Heart left ventricle (tissue), 16 donors: ENCODE data around the gene TEN1. TPM values are rescaled to one million over a fixed set of nuclear protein-coding genes. Genes with fewer than 3 reads are reported as not detected.

Source experiments
- ATAC-seq, 4 donors: fragments of 200-7000 bp; cut with Tn5 transposase; one replicate each; pipeline ENCODE4 v1.9.1; 2020 to 2022; ENCODE audit warnings: moderate library complexity in 4 of 4, mild to moderate bottlenecking in 3 of 4, moderate number of reproducible peaks in 1 of 4
- DNase-seq, 5 donors: peaks; one replicate each; pipeline ENCODE4 v3.0.0-alpha.2; 2020
- H3K27ac ChIP-seq, 12 donors: fragments of 200-600 bp; sonication (generic) in 4 of 12; one replicate each; pipeline versions ENCODE4 v1.5.0 to v1.8.0; 2016 to 2022; ENCODE audit warnings: mild to moderate bottlenecking in 2 of 12
- H3K27me3 ChIP-seq, 9 donors: fragments of 200-600 bp; sonication (generic) in 2 of 9; one replicate each; pipeline versions ENCODE4 v1.5.1 to v1.8.0; 2016 to 2022; ENCODE audit warnings: mild to moderate bottlenecking in 3 of 9
- H3K36me3 ChIP-seq, 9 donors: fragments of 200-600 bp; sonication (generic) in 2 of 9; one replicate each; pipeline versions ENCODE4 v1.5.0 to v1.8.0; 2018 to 2022; ENCODE audit warnings: mild to moderate bottlenecking in 2 of 9
- H3K4me1 ChIP-seq, 12 donors: fragments of 200-600 bp; sonication (generic) in 4 of 12; one replicate each; pipeline versions ENCODE4 v1.5.0 to v1.8.0; 2016 to 2022; ENCODE audit warnings: mild to moderate bottlenecking in 3 of 12
- H3K4me3 ChIP-seq, 12 donors: fragments of 200-600 bp; sonication (generic) in 4 of 12; one replicate each; pipeline versions ENCODE4 v1.5.0 to v1.8.0; 2017 to 2022; ENCODE audit warnings: mild to moderate bottlenecking in 9 of 12, moderate library complexity in 4 of 12
- H3K9me3 ChIP-seq, 12 donors: fragments of 200-600 bp; sonication (generic) in 4 of 12; one replicate each; pipeline versions ENCODE4 v1.5.0 to v1.8.0; 2016 to 2022; ENCODE audit warnings: mild to moderate bottlenecking in 1 of 12
- POLR2A ChIP-seq, 2 donors: fragments of 450-650 bp; IDR thresholded peaks; one replicate each; pipeline ENCODE4 v1.6.1; 2017; ENCODE audit warnings: antibody characterized with exemption in 2 of 2, mild to moderate bottlenecking in 2 of 2, moderate library complexity in 2 of 2
- WGBS, 4 donors: extraction: QIAGEN DNeasy Blood & Tissue Kit in 2 of 4; methylation state at CpG; one replicate each; pipeline versions ENCODE4 v1.1.5 to v1.1.7; 2013 to 2018; 5-methylcytosine and 5-hydroxymethylcytosine counted together
- intact Hi-C, 10 donors: fragments of 100-400 bp; cut with DNase I; formaldehyde crosslinking; loops; one replicate each; pipeline versions ENCODE4 v1.11.1 to v1.14.2; 2022
- polyA plus RNA-seq, 2 donors: library from polyadenylated mRNA; stranded (reverse); fragments of 200-250 nt; gene quantifications; one replicate each; pipeline ENCODE4 v1.2.3, GENCODE V29; 2013
- total RNA-seq, 9 donors: library from RNA; depleted of rRNA in 2 of 9; stranded (reverse); fragments of >200 nt in 2 of 9; fragmentation: NEBNext Ultra II Directional in 3 of 9; extraction: Animal tissue kit (Norgen Biotek cat#: 25700) in 3 of 9; gene quantifications; one replicate each; pipeline versions ENCODE4 v1.1.0 to v1.2.4, GENCODE V29; 2016 to 2023
- TF ChIP-seq, protein P1 (sequence below), 12 donors: fragments of 200-600 bp; sonication (generic) in 4 of 12; IDR thresholded peaks; one replicate each; pipeline versions ENCODE4 v1.5.0 to v1.8.0; 2018 to 2022; ENCODE audit warnings: antibody characterized with exemption in 12 of 12, mild to moderate bottlenecking in 5 of 12
- donor health status: ischemic (EF 13 %, LVEDD 7.1; RV severe dilation, severe dysfunction).
- donor health status: healthy with polysubstance abuse.
- donor health status: DM: no; HTN: yes; CAD: no.
- donor health status: DM: no; HTN: no; CAD: no.
- donor health status: ischemic (EF 25% LVEDD 6.9; RV normal size, moderate dysfunction).
- donor health status: ischemic (EF 25% LVEDD 5.7; RV mildly dilated, moderate dysfunction).
- donor health status: healthy.
- donor health status: DM: yes; HTN: yes; CAD: no.
- donor health status: ischemic (EF 35%, LVEDD 5.7; RV mildly dilated, moderate dysfunction).
- donor health status: nonischemic (EF 11% LVEDD 7.7; RV severe dilation, severe dysfunction).
- donor health status: DM: yes; HTN: yes; CAD: no.
- donor health status: PGD.
- donor health status: ischemic (EF 29% LVEDD 5.4; RV normal size, mild dysfunction).
- donor health status: nonischemic (EF 23%, LVEDD 6.1; RV moderate dilation, normal function).

TEN1 gene
- total and polyA plus RNA-seq, 11 donors, result 3.3 to 22.1 (median 8.7) TPM

DNA sequence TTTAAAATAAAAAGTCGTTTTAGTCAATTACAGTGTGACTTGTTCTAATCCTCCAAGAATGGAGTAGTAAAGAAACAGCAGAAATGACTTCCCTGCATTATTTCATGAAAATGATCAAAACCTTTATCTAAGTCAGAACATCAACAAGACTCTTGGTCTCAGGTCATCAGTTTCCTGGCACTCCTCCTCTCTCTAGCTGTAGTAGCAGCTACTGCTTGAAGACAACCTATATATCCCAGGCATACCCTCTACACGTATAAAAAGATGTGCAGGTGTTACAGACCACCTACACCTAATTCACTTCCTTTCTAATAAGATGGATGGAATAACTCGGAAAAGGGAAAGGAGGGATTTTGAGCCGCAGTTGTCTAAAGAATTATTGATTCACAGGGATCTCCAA lies 36.6 kb upstream of the TEN1 start:
- no peak for DNase-seq
- intact Hi-C loops, result loop anchor here in 3 of 10 donors (5.0 to 10.0 kb wide), 3 partner anchors 35 to 132 kb away; partner anchors contain the start of genes ACOX1 (in 2 of the 3), TEN1 (in 2 of the 3), GALR2 (in 1 of the 3) and SRP68 (in 1 of the 3)
- H3K27ac ChIP-seq, result no peak overlapping the region
- H3K9me3 ChIP-seq, result no peaks in the 10 kb centered on the region
- H3K4me3 ChIP-seq, result no peak overlapping the region
- TF ChIP-seq POLR2A (IDR thresholded peaks at IDR 0.05), result no peak
- TF ChIP-seq, protein P1, sequence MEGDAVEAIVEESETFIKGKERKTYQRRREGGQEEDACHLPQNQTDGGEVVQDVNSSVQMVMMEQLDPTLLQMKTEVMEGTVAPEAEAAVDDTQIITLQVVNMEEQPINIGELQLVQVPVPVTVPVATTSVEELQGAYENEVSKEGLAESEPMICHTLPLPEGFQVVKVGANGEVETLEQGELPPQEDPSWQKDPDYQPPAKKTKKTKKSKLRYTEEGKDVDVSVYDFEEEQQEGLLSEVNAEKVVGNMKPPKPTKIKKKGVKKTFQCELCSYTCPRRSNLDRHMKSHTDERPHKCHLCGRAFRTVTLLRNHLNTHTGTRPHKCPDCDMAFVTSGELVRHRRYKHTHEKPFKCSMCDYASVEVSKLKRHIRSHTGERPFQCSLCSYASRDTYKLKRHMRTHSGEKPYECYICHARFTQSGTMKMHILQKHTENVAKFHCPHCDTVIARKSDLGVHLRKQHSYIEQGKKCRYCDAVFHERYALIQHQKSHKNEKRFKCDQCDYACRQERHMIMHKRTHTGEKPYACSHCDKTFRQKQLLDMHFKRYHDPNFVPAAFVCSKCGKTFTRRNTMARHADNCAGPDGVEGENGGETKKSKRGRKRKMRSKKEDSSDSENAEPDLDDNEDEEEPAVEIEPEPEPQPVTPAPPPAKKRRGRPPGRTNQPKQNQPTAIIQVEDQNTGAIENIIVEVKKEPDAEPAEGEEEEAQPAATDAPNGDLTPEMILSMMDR (IDR thresholded peaks at IDR 0.05), result no peak
- peaks cover 0 to 51% (median 33%) of the 10 kb centered on the region in 9 donors for H3K36me3 ChIP-seq
- 85 to 93% (median 86%) methylated on average over 4 of the region's 4 CpGs for WGBS, 4 donors
- no peak for ATAC-seq
- no peaks in the 10 kb centered on the region for H3K27me3 ChIP-seq
- H3K4me1 ChIP-seq, result peaks cover 0 to 15% (median 9%) of the 10 kb centered on the region in 12 donors

DNA sequence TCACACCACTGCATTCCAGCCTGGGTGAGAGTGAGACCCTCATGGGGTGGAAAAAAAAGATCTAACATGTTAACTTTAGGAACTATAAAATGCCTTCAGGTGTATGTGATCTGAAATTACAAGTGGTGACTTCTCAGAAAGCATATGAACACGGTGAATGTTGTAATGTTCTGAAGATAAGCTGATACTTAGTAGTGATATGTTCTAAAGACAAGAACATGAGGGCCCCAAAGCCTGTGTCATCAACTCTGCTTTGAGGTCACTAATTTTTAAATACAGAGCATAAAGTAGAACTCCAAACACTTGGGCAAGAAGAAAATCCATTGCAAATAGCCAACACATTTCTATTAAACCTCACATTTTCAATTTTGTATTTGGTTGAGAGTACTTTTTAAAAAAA lies 35.5 kb upstream of the TEN1 start:
- ATAC-seq (no peak), DNase-seq (no peak)
- Histone ChIP-seq H3K27ac (no peak overlapping the region), H3K9me3 (no peaks in the 10 kb centered on the region), H3K27me3 (no peaks in the 10 kb centered on the region), H3K36me3 (peaks cover 0 to 61% (median 43%) of the 10 kb centered on the region in 9 donors), H3K4me3 (no peak overlapping the region), H3K4me1 (peaks cover 0 to 15% (median 9%) of the 10 kb centered on the region in 12 donors)
- intact Hi-C loops, result loop anchor here in 3 of 10 donors (5.0 to 10.0 kb wide), 3 partner anchors 34 to 131 kb away; partner anchors contain the start of genes ACOX1 (in 2 of the 3), TEN1 (in 2 of the 3), GALR2 (in 1 of the 3) and SRP68 (in 1 of the 3)
- TF ChIP-seq, protein P1 (IDR thresholded peaks at IDR 0.05), result no peak
- TF ChIP-seq POLR2A (IDR thresholded peaks at IDR 0.05), result no peak
- WGBS, 4 donors, result 70 to 77% (median 73%) methylated on average over 1 of the region's 1 CpG

DNA sequence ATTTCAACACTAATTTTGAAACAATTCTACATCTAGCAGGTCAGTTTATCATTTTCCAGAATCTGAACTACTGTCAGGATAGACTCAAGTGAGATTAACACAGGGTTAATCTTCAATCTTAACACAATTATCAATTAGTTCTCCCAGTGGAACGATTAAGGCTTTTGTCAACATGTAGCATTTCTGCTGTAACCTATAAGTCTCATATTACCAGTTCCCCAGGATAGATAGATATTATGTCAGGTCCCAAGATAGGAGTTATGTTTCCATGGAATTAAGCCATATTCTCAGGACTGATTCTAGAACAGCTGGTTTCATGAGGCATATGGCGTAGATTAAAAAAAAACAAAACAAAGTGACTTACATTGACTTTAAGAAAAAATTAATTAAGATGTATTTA lies 33.8 kb upstream of the TEN1 start:
- H3K4me3 ChIP-seq, result no peak overlapping the region
- H3K27me3 ChIP-seq, result no peaks in the 10 kb centered on the region
- TF ChIP-seq, protein P1 (IDR thresholded peaks at IDR 0.05), result no peak
- TF ChIP-seq POLR2A (IDR thresholded peaks at IDR 0.05), result no peak
- DNase-seq, result no peak
- 66 to 76% (median 74%) methylated on average over 2 of the region's 2 CpGs for WGBS, 4 donors
- H3K4me1 ChIP-seq, result peaks cover 0 to 13% (median 7%) of the 10 kb centered on the region in 12 donors
- no peaks in the 10 kb centered on the region for H3K9me3 ChIP-seq
- intact Hi-C loops, result loop anchor here in 1 of 10 donors (10.0 kb wide), 1 partner anchor 130 kb away; the partner anchor contains the start of genes GALR2, SRP68 and ZACN
- H3K36me3 ChIP-seq, result peaks cover 0 to 78% (median 61%) of the 10 kb centered on the region in 9 donors
- ATAC-seq, result no peak
- H3K27ac ChIP-seq, result no peak overlapping the region

DNA sequence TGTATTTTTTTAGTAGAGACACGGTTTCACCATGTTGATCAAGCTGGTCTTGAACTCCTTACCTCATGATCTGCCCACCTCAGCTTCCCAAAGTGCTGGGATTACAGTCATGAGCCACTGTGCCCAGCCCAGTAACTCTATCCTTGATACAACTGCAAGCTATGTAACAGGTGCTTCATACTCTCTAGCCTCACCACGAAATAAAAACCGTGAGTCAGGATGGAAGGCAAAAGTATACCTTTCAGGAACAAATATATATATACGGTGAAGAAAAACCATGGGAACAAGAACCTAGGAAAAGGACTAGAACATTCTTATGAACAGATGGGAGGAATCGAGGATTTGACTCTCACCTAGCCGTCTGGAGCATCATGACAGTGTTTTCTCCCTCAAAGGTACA lies 28.6 kb upstream of the TEN1 start:
- Histone ChIP-seq H3K36me3 (peaks cover 4 to 100% (median 98%) of the 10 kb centered on the region in 9 donors), H3K27ac (no peak overlapping the region), H3K9me3 (no peaks in the 10 kb centered on the region), H3K4me1 (no peaks in the 10 kb centered on the region), H3K27me3 (no peaks in the 10 kb centered on the region), H3K4me3 (no peak overlapping the region)
- intact Hi-C loops, result no loop called here
- WGBS, 4 donors, result 93 to 96% (median 95%) methylated on average over 6 of the region's 6 CpGs
- DNase-seq (no peak), ATAC-seq (no peak)
- TF ChIP-seq POLR2A (IDR thresholded peaks at IDR 0.05), result no peak
- TF ChIP-seq, protein P1 (IDR thresholded peaks at IDR 0.05), result no peak
